HG03097 (cell line): ENCODE data around the gene FAH.
A peak's percentile ranks its signal among the peaks of the same experiment; 100 is the strongest.
"Not testable (repeated sequence)": the region's sequence is repeated elsewhere in the genome, so short reads cannot be mapped to it uniquely, and the experiment has no call there.

Source experiments
- ATAC-seq: cut with Tn5 transposase; IDR thresholded peaks from one replicate; pipeline ENCODE4 v1.9.1; 2021; ENCODE audit not compliant: unreplicated experiment, low FRiP score

FAH gene

GRCh38 chr15:80152896-80153876, at the start of gene FAH:
Gene FAH (plus strand): TSS chr15:80152999. CDS start chr15:80153055, 56 bp downstream.
- ATAC-seq = peak; percentile 42

- no peak for ATAC-seq
These were observed 47.6 kb upstream of the FAH start for GRCh38 chr15:80105193-80105592.

DNA sequence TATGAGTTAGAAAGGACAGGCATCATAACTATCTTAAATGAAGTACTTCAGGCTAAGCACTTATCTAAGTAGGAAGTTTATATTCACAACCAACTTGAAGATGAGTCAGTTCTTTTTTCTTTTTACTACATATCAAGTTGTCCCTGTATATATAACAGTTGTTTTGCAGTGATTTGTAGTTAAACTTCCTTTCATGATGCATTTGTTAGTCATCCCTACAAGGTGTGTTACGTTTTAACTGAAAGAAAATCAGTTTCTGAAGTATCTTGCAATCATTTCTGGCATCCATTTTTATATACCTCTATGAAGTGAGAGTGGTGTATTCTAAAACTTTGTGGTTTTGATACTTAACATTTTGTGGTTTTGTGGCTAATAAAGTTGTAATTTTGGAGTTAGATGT, 47.2 kb upstream of the FAH start:
- no peak for ATAC-seq

DNA sequence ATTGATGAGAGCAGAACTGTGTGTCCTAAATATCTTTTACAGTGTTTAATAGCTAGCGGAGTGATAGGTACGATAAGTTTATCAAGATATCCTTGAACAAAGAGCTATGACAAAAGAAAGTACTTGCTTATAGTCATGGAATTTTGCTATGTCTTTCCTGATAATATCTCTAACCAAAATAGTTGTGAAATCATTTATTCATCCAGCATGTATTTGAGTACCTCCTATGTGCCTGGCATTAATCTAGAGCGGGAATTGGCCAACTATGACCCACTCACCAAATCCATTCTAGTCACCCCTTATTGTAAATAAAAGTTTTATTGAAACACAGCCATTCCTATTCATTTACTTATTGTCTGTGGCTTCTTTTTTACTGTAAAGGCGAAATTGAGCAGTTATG, 46.7 kb upstream of the FAH start:
- no peak for ATAC-seq

- ATAC-seq = no peak
These were observed 45.6 kb upstream of the FAH start for GRCh38 chr15:80107204-80107603.

DNA sequence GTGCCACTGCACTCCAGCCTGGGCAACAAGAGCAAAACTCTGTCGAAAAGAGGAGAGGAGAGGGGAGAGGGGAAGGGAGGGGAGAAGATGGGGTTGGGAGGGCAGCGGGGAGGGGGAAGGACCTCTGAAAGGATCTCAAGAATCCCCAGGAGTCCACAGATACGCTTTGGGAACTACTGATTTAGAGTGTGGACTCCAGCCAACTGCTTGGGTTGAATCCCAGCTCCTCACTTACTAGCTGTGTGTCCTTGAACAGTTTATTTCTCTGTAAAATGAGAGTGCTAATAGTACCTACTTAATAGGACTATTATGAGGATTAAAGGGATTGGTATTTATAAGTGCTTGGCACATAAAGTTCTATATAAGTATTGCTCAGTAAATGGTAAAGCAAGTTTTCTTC, 45.0 kb upstream of the FAH start:
- no peak for ATAC-seq

DNA sequence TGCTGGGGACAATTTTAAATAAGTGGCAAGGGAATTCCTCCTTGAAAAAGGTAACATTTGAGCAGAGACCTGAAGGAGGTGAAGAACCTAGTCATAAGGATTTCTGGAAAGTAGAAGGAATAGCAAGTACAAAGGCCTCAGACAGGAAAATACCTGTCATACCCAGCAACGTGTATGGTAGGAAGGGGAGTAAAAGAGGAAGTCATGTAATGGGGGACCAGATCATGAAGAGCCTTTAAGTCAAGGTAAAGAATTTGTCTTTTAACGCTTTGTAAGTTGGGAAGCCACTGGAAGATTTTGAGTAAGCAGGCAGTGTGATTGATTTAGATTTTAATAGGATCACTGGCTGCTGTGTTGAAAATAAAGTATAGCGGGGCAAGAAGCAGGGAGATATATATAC, 43.4 kb upstream of the FAH start:
- ATAC-seq = no peak

- no peak for ATAC-seq
These were observed 41.9 kb upstream of the FAH start for GRCh38 chr15:80110920-80111319.

DNA sequence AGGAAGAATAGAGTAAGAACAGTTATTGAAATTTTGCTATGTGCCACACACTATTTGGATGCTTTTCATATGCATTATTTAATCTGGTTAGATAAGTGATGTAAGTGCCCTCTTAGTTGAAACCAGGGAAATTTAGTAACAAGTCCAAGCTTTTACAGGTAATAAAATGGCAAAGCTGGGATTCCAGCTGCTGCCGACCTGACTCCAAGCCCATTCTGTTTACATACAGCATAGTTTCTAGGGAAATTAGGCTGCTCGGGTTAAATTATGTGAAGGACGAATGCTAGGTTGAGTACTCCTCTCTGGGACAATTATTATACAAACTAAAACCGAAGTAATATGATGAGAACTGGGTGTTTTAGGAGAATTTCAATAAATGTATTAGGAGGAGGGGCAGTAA, 38.7 kb upstream of the FAH start:
- no peak for ATAC-seq

- ATAC-seq = no peak
These were observed 37.8 kb upstream of the FAH start for GRCh38 chr15:80115021-80115420.

- no peak for ATAC-seq
These were observed 33.8 kb upstream of the FAH start for GRCh38 chr15:80118956-80119355.

DNA sequence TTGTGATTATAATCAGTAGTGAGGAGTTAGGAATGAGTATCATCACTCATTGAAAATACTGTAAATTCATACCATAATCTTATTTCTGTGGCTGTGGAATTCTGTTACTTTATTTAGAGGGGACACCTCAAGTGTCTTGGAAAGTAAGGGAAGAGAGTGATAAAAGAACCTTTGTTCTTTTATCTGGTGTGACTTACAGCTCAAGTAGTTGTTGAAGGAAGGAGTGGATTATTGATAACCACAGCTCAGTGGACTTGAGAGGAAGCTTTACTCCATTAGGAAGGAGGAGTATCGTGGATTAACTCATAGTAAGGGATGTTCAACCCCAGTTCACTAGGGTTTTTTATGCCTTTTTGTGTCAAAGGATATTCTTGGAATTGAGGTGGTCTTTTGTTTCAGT, 32.2 kb upstream of the FAH start:
- no peak for ATAC-seq

DNA sequence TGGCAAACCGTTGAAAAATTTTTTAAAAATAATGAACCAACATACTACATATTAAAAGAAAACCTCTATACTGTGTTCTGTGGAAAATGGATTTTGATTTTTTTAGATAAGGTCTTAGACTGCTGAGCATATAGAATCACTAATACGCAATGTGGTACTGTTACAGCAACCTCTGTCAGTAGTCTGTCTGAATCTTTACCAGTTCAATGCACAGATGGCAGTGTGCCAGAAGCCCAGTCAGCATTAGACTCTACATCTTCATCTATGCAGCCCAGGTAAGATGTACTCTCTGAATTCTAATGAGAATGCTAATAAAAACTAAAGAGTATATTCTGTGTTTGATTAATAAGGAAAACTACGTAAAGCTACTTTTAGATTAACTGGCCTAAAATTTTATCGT, 31.3 kb upstream of the FAH start:
- ATAC-seq = no peak

- no peak for ATAC-seq
These were observed 29.8 kb upstream of the FAH start for GRCh38 chr15:80123034-80123433.

- ATAC-seq = not testable (repeated sequence)
These were observed 25.5 kb upstream of the FAH start for GRCh38 chr15:80127253-80127652.

DNA sequence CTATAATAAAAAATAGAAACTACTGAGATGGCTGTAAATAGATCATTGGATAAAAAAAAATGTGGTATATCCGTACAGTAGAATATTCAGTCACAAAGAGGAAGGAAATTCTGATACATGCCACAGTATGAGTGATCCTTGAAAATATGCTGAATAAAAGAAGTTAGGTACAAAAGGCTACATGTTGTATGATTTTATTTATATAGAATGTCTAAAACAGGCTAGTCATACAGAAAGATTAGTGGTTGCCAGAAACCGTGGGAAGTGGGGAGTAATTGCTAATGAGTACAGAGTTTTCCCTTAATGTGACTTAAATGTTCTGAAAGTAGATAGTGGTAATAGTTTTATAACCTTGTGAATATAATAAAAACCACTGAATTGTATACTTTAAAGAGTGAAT, 24.9 kb upstream of the FAH start:
- ATAC-seq = no peak

- no peak for ATAC-seq
These were observed 20.4 kb upstream of the FAH start for GRCh38 chr15:80132382-80132781.

- ATAC-seq = no peak
These were observed 15.9 kb upstream of the FAH start for GRCh38 chr15:80136854-80137253.

DNA sequence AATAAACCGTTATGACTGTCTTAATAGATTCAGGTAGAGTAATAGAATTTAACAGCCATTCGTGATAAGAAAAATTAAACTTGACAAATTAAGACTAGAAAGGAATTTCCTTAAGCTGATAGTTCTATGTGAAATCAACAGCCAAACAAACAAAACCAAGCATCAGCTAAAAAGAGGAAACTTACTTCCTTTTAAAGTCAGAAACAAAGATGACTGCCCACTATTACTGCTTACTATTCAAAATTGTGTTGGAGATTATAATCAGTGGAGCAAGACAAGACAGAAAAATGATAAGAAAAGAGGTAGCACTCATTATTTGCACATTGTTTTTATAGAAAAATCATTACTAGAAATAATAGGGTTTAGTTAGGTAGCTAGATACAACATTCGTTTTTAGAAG, 13.8 kb upstream of the FAH start:
- no peak for ATAC-seq

DNA sequence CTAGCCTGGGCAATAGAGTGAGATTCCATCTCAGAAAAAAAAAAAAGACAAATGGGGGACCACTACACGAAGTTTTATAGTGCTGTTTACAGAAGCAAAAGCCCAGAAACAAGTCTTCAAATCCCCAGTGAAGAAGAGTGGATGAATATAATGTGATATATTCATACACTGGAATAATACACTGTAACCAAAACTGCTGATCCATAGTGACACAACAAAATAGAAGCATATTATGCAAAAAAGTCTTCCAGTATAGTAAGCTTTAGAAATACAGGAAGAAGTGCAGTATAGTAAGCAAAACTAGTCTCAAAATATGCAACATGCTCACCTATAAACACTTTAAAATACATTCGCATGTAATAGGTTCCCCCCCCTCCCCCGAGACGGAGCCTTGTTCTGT, 11.9 kb upstream of the FAH start:
- ATAC-seq = no peak

- no peak for ATAC-seq
These were observed 10.7 kb upstream of the FAH start for GRCh38 chr15:80141916-80142598.

DNA sequence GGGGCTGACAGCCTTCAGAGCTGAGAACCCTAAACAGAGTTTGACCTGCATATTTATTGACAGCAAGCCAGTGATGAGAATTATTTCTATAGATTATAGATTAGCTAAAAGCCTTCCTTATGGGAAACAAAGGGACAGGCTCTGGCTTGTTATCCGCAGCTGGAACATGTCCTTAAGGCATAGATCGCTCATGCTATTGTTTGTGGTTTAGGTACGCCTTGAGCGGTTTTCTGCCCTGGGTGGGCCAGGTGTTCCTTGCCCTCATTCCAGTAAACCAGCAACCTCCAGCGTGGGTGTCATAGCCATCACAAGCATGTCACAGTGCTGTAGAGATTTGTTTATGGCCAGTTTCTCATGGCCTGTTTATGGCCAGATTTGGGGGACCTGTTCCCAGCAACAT, 10.2 kb upstream of the FAH start:
- no peak for ATAC-seq
